Germinal center (tissue), 1 donor: ENCODE measurements around the gene CCL25.
A peak's percentile ranks its signal among the peaks of the same experiment; 100 is the strongest.

ENCODE experiments used
- DNase-seq: peaks from one replicate; pipeline ENCODE4 v3.0.0; 2012; ENCODE audit warnings: mixed read lengths, low spot score

The CCL25 gene

GRCh38 chr19:8045872-8046568, 6.5 kb upstream of the CCL25 start:
- no peak for DNase-seq

- DNase-seq: no peak
Measured at GRCh38 chr19:8046569-8047165, 5.9 kb upstream of the CCL25 start.

- DNase-seq: peak; percentile 97
Measured at GRCh38 chr19:8050274-8051096, 2.1 kb upstream of the CCL25 start.

- no peak for DNase-seq
Measured at GRCh38 chr19:8054169-8054568, 1.6 kb downstream of the CCL25 start.

- no peak for DNase-seq
Measured at GRCh38 chr19:8056533-8056932, 4.0 kb downstream of the CCL25 start.

- no peak for DNase-seq
Measured at GRCh38 chr19:8057545-8058270, 5.1 kb downstream of the CCL25 start.

- DNase-seq: no peak
Measured at GRCh38 chr19:8064911-8065874, 12.6 kb downstream of the CCL25 start.

GRCh38 chr19:8065875-8066261, 13.3 kb downstream of the CCL25 start:
- DNase-seq: no peak

GRCh38 chr19:8069096-8069973, 16.8 kb downstream of the CCL25 start:
- DNase-seq: no peak

- no peak for DNase-seq
Measured at GRCh38 chr19:8071912-8072311, 19.4 kb downstream of the CCL25 start.

GRCh38 chr19:8074501-8074900, 21.9 kb downstream of the CCL25 start:
- no peak for DNase-seq

GRCh38 chr19:8075158-8076074, 22.9 kb downstream of the CCL25 start:
- DNase-seq: no peak

GRCh38 chr19:8079988-8080387, 27.4 kb downstream of the CCL25 start:
- no peak for DNase-seq

- no peak for DNase-seq
Measured at GRCh38 chr19:8080832-8081231, 28.3 kb downstream of the CCL25 start.

GRCh38 chr19:8081569-8082550, 29.3 kb downstream of the CCL25 start:
- DNase-seq: no peak

- DNase-seq: no peak
Measured at GRCh38 chr19:8083141-8083540, 30.6 kb downstream of the CCL25 start.

GRCh38 chr19:8084152-8084551, 31.6 kb downstream of the CCL25 start:
- DNase-seq: no peak
